ENCODE measurements around the gene ATG16L1. TPM values are rescaled to one million over a fixed set of nuclear protein-coding genes. Genes with fewer than 3 reads are reported as not detected.

Gene ATG16L1
- total RNA-seq = 25.2 and 54.1 TPM in 2 replicates

- Histone ChIP-seq H3K4me3 (ENCODE audit: low read depth, low read length) (peak within 1 kb of the TSS; percentile 74), H3K27me3 (ENCODE audit: control insufficient read depth, insufficient read depth, low read length) (no peaks in the 10 kb centered on the region), H3K36me3 (ENCODE audit: control insufficient read depth, insufficient read depth, low read length) (no peaks in the 10 kb centered on the region)
- peak; percentile 94 for TF ChIP-seq CTCF (IDR thresholded peaks at IDR 0.05; ENCODE audit: insufficient read depth, low read length, poor library complexity, severe bottlenecking)
- DNase-seq (ENCODE audit: low read depth) = peak; percentile 78
Measured at GRCh38 chr2:233251306-233252116, at the start of gene ATG16L1. Gene ATG16L1 (plus strand): TSS chr2:233251673. CDS start chr2:233251828, 155 bp downstream.

GRCh38 chr2:233202531-233202944 lies 48.9 kb upstream of the ATG16L1 start:
- Histone ChIP-seq H3K4me3 (ENCODE audit: low read depth, low read length) (no peak overlapping the region), H3K36me3 (ENCODE audit: control insufficient read depth, insufficient read depth, low read length) (no peaks in the 10 kb centered on the region), H3K27me3 (ENCODE audit: control insufficient read depth, insufficient read depth, low read length) (no peaks in the 10 kb centered on the region)
- TF ChIP-seq CTCF (IDR thresholded peaks at IDR 0.05; ENCODE audit: insufficient read depth, low read length, poor library complexity, severe bottlenecking) = no peak
- DNase-seq (ENCODE audit: low read depth) = no peak

GRCh38 chr2:233203060-233203459 lies 48.4 kb upstream of the ATG16L1 start:
- no peak for TF ChIP-seq CTCF (IDR thresholded peaks at IDR 0.05; ENCODE audit: insufficient read depth, low read length, poor library complexity, severe bottlenecking)

GRCh38 chr2:233204286-233204936 lies 47.1 kb upstream of the ATG16L1 start:
- Histone ChIP-seq H3K4me3 (ENCODE audit: low read depth, low read length) (no peak overlapping the region), H3K27me3 (ENCODE audit: control insufficient read depth, insufficient read depth, low read length) (no peaks in the 10 kb centered on the region)
- TF ChIP-seq CTCF (IDR thresholded peaks at IDR 0.05; ENCODE audit: insufficient read depth, low read length, poor library complexity, severe bottlenecking) = no peak

More at GRCh38 chr2:233203060-233203459, 48.4 kb upstream of the ATG16L1 start:
- Histone ChIP-seq H3K27me3 (ENCODE audit: control insufficient read depth, insufficient read depth, low read length) (no peaks in the 10 kb centered on the region), H3K36me3 (ENCODE audit: control insufficient read depth, insufficient read depth, low read length) (no peaks in the 10 kb centered on the region), H3K4me3 (ENCODE audit: low read depth, low read length) (no peak overlapping the region)
- DNase-seq (ENCODE audit: low read depth) = no peak

GRCh38 chr2:233208382-233209116 lies 42.9 kb upstream of the ATG16L1 start:
- TF ChIP-seq CTCF (IDR thresholded peaks at IDR 0.05; ENCODE audit: insufficient read depth, low read length, poor library complexity, severe bottlenecking) = peak; percentile 17
- H3K27me3 ChIP-seq (ENCODE audit: control insufficient read depth, insufficient read depth, low read length) = no peaks in the 10 kb centered on the region
- no peak overlapping the region for H3K4me3 ChIP-seq (ENCODE audit: low read depth, low read length)
- H3K36me3 ChIP-seq (ENCODE audit: control insufficient read depth, insufficient read depth, low read length) = no peaks in the 10 kb centered on the region
- DNase-seq (ENCODE audit: low read depth) = no peak

More at GRCh38 chr2:233204286-233204936, 47.1 kb upstream of the ATG16L1 start:
- no peaks in the 10 kb centered on the region for H3K36me3 ChIP-seq (ENCODE audit: control insufficient read depth, insufficient read depth, low read length)
- DNase-seq (ENCODE audit: low read depth) = no peak
